Activated T-helper 1 cell treated with anti-CD3 and anti-CD28 coated beads, Interleukin-2, amount 50 U/mL, for 16 hours (primary cell): Measurements from ENCODE around the gene MAP7D3.
"Not testable (repeated sequence)": the region's sequence is repeated elsewhere in the genome, so short reads cannot be mapped to it uniquely, and the experiment has no call there.

ENCODE experiments used
- DNase-seq, 2 donors: peaks; one replicate each; pipeline ENCODE4 v3.0.0-alpha.2; 2020; ENCODE audit warnings: low read depth in 1 of 2, low spot score in 1 of 2

MAP7D3 gene

GRCh38 chrX:136256026-136256425 lies 4.8 kb upstream of the MAP7D3 start:
- no peak for DNase-seq

- DNase-seq, result no peak
Measured at GRCh38 chrX:136255541-136255940, 4.3 kb upstream of the MAP7D3 start.

- DNase-seq, result peak in 1 of 2 donors; percentile 10
Measured at GRCh38 chrX:136250191-136251040, 784 bp downstream of the MAP7D3 start.

DNA sequence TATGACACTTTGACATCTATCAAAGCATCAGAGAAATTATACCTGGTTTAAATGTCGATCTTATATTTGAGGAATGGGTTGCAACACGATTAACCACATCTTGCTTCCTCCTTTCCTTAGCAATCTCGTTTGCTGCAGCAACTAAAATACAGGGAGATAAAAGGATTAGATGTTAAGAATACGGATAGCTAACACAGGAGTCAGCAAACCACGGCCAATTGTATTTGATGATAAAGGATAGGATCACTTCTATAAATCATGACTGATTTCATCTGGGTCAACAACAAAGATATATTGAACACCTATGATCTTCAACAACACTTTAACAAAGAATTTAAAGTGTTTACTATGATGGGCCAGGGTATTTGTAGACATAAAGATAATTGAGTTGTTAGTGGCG lies 5.0 kb downstream of the MAP7D3 start:
- DNase-seq, result no peak

DNA sequence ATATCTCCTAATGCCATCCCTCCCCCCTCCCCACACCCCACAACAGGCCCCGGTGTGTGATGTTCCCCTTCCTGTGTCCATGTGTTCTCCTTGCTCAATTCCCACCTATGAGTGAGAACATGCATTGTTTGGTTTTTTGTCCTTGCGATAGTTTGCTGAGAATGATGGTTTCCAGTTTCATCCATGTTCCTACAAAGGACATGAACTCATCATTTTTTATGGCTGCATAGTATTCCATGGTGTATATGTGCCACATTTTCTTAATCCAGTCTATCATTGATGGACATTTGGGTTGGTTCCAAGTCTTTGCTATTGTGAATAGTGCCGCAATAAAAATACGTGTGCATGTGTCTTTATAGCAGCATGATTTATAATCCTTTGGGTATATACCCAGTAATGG lies 13.4 kb downstream of the MAP7D3 start:
- DNase-seq, result not testable (repeated sequence)

GRCh38 chrX:136237074-136237473 lies 14.1 kb downstream of the MAP7D3 start:
- DNase-seq, result no peak

DNA sequence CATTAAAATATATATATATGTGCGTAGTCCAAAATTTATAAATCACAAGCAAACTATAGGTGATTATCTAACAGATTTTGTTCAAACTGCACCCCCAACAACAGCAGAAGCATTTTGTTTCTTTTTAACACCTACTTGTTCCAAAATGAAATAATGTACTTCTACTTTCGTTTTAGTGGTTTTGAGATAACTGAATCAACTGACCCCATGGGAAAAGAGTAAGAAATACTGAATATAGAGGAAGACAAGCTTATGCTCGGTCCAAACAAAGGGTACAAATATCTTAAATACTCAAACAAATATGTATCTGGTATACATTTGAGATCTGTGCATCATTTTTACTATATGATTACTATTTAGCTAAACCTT lies 22.4 kb downstream of the MAP7D3 start:
- no peak for DNase-seq

GRCh38 chrX:136227948-136228838 lies 23.0 kb downstream of the MAP7D3 start:
- no peak for DNase-seq

DNA sequence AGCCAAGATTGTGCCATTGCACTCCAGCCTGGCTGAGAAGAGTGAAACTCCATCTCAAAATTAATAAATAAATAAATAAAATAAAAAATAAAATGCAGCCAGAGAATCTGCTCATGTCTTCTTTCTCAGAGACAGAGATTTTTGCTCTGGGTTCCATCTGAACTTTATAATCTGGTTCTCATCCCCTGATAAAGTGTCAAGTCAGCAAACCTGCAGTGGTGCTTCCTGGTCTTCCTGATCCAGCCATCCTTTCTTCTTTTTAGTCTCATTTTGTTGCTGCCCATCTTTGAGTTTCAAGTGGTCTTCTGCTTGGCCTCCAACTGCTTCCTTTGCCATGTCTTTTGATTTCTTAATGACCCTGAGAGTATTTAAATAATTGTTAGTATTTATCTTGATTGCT lies 24.1 kb downstream of the MAP7D3 start:
- DNase-seq, result no peak

DNA sequence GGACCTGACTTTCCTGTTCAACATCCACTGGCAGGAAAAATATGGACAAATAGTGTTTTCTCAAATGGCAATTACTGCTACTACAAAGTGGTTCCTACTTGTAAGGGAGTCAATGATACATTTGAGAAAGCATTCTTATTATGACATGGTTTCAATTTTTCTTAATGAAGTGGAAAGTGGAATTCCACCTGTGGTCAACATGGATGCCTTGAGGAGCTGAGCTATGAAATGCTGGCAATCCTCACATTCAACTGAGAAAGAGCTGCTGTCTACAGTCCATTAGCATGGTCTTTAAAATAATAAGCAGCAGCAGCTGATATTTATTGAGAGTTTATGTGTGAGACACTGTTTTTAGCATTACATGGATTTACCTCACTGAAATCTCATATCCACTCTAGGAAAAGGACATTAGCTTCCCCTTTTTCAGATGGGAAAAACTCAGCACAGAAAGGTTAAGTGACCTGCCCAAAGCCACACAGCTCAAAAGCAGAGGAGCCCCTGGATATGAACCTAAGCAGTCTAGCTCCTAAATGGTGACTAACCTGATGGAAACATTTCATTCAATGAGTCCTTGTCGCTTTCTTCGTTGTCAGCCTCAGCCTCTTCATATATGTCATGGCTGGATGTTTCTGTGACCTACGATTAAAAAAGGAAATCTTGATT lies 29.2 kb downstream of the MAP7D3 start:
- no peak for DNase-seq

DNA sequence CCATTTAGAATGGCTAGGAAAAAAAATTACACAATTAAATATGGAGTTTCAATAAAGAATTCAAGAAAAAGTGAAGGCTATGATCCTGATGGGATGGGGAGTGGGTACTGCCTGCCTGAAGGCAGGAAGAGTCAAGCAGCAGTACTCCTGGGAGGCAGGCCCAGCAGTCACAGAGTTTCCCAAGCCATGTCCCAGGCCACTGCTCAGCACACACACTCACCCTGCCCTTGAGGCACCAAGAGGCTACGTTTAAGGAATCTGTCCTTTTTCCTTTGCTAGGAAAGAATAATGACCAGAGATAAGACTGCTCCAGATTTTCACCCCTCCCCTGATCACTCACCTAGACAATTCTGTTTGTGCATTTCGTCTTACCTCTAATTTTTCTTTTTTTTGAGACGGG lies 30.2 kb downstream of the MAP7D3 start:
- no peak for DNase-seq

- no peak for DNase-seq
Measured at GRCh38 chrX:136220540-136220939, 30.7 kb downstream of the MAP7D3 start.

DNA sequence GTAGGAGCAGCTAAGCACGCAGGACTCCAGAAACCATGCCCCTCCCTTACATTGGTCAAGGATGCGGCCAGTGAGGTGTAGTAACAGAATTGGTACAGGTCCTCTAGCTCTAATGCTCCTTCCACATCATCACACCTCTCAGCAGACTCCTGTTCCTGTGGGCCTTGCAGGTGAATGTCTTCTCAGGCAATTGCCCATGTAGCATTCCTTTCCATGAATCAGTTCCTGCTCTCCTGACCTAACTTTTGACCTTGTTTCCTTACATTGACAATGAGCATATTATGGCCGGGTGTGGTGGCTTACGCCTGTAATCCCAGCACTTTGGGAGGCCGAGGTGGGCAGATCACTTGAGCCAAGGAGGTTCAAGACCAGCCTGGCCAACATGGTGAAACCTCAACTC lies 31.3 kb downstream of the MAP7D3 start:
- DNase-seq, result no peak

GRCh38 chrX:136215559-136215958 lies 35.6 kb downstream of the MAP7D3 start:
- no peak for DNase-seq

GRCh38 chrX:136214551-136214950 lies 36.6 kb downstream of the MAP7D3 start:
- DNase-seq, result no peak

DNA sequence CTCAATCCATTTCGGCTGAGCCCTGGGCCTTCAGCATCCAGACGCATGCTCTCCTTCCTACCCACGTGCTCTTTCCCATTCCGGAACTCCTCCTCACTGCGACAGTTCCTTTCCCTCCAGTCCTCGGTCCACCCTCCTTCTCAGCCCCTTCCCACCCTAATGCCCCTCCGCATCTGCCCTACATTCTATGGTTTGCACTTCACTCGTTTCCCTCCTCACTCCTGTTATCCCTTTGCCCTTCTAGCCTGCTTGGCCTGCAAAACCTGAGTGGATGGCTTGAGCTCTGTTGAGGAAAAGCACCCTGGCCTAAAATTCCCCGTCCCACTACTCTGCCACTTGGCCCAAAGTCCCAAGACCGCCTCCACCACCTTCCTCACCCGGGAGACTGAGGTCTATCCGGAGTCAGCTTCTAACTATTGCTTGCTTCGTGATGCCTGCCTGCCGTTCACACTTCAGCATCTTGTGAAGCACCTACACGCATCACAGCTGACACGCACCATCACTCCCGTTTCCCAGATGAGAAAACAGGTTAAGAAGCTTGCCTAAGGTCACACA lies 38.6 kb downstream of the MAP7D3 start:
- no peak for DNase-seq

DNA sequence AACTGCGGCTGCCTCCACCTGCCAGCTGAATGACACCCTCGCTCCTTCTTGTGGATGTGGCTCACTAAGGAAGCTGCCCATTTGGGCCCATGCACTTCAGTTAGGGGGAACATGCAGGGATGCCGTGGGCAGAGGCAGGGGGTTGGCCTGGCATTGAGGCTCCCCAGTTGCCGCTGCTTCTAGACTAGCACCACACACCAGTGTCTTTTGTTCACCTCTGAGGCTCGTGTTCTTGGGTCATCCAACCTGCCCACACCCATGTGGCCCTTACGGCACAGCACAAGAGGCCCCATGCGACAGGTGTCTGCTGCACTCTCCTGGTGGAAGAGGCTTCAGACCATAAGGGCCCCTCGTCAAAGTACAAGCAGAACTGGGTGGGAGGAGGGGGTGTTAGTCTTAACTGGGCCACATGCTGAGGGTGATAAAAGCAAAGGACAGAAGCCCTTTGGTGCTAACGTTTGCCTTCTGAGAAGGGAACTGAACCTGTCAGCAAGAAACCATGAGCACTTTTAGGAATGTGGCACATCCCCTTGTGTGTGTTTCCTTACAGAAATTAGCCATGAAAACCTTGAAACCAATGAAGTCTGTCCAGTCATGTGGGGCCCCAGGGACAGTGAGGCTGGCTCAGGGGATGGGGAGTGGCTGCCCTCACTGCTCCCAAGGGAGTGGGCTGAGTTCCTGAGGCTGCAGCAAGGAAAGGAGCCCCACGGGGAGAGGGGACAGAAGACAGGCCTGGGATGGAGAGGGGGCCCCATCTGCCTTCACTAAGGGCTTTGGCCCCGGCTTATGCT lies 39.2 kb downstream of the MAP7D3 start:
- no peak for DNase-seq

GRCh38 chrX:136210806-136211205 lies 40.4 kb downstream of the MAP7D3 start:
- no peak for DNase-seq

- no peak for DNase-seq
Measured at GRCh38 chrX:136210243-136210642, 41.0 kb downstream of the MAP7D3 start.

DNA sequence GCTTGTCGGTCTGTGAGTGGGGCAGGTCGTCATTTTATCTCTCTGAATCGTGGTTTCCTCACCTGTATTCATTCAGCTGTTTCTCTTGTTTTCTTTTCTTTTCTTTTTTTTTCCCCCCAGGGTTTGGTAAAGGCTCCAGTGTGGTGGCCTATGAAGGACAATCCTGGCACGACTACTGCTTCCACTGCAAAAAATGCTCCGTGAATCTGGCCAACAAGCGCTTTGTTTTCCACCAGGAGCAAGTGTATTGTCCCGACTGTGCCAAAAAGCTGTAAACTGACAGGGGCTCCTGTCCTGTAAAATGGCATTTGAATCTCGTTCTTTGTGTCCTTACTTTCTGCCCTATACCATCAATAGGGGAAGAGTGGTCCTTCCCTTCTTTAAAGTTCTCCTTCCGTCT lies 41.4 kb downstream of the MAP7D3 start:
- no peak for DNase-seq
